Muscle of leg (tissue), 11 donors: ENCODE results near the gene ADTRP. TPM values are rescaled to one million over a fixed set of nuclear protein-coding genes. Genes with fewer than 3 reads are reported as not detected.

Experiments
- DNase-seq: peaks from one replicate; pipeline ENCODE4 v3.0.0; 2013
- H3K27ac ChIP-seq: one replicate; pipeline ENCODE4 v1.5.1; 2013; ENCODE audit warnings: mild to moderate bottlenecking, low read length, control low read depth
- H3K27me3 ChIP-seq: one replicate; pipeline ENCODE4 v1.6.1; 2013; ENCODE audit warnings: low read length; ENCODE audit not compliant: control insufficient read depth, insufficient read depth
- H3K36me3 ChIP-seq: one replicate; pipeline ENCODE4 v1.6.1; 2013; ENCODE audit warnings: low read length; ENCODE audit not compliant: control insufficient read depth, insufficient read depth
- H3K4me1 ChIP-seq: one replicate; pipeline ENCODE4 v1.6.1; 2013; ENCODE audit warnings: low read length; ENCODE audit not compliant: control insufficient read depth, insufficient read depth
- H3K4me3 ChIP-seq: one replicate; pipeline ENCODE4 v1.5.1; 2013; ENCODE audit warnings: low read length, control low read depth
- H3K9me3 ChIP-seq: replicated peaks from 2 replicates; pipeline ENCODE4 v1.6.1; 2013; ENCODE audit warnings: low read depth, low read length; ENCODE audit not compliant: control insufficient read depth
- WGBS: methylation state at CpG from one replicate; pipeline ENCODE4 v1.1.5; 2013; ENCODE audit warnings: missing lambda C conversion rate; ENCODE audit not compliant: insufficient coverage; 5-methylcytosine and 5-hydroxymethylcytosine counted together
- polyA plus RNA-seq, 8 donors: library from polyadenylated mRNA; unstranded; fragments of 120-200 nt; gene quantifications; one replicate each; pipeline versions ENCODE4 v1.2.1 to v1.2.3, GENCODE V29; 2013; ENCODE audit warnings: inconsistent platforms in 1 of 8, low replicate concordance in 1 of 8; ENCODE audit not compliant: insufficient read length in 8 of 8, insufficient read depth in 1 of 8
- total RNA-seq: library from RNA; stranded (reverse); fragments of 120-200 nt; gene quantifications from one replicate; pipeline ENCODE4 v1.2.4, GENCODE V29; 2013

Gene ADTRP
- total and polyA plus RNA-seq, 9 donors: 0.12 to 2.3 (median 0.71) TPM

DNA sequence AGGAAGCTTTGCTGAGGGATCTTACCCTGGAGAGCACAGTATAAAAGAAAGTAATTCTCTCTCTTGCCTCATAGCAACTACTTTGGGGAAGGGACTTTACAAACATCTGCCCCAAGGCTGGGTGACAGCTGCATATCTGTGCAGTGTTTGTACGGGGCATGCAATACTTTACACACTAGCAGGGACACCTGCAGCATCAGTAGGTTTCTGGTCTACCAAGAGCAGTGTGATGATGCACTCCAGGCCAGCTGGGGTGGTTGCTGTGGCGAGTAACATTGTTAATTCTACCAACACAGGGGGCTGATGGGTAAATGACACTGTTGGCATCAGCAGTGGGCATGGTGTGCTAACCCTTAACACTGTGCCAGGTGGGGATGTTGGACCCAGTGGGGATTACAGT lies 48.0 kb downstream of the ADTRP start:
- WGBS: 78% methylated on average over 1 of the region's 2 CpGs
- no peak overlapping the region for H3K4me3 ChIP-seq
- peaks cover 9% of the 10 kb centered on the region for H3K4me1 ChIP-seq
- no peak for DNase-seq
- H3K27ac ChIP-seq: no peak overlapping the region
- no peaks in the 10 kb centered on the region for H3K9me3 ChIP-seq
- no peaks in the 10 kb centered on the region for H3K36me3 ChIP-seq
- H3K27me3 ChIP-seq: no peaks in the 10 kb centered on the region

- no peaks in the 10 kb centered on the region for H3K9me3 ChIP-seq
- H3K27me3 ChIP-seq: no peaks in the 10 kb centered on the region
- no peak overlapping the region for H3K27ac ChIP-seq
- peaks cover 9% of the 10 kb centered on the region for H3K4me1 ChIP-seq
- no peak for DNase-seq
- no peak overlapping the region for H3K4me3 ChIP-seq
- H3K36me3 ChIP-seq: no peaks in the 10 kb centered on the region
- 85% methylated on average over 7 of the region's 8 CpGs for WGBS
Observed at GRCh38 chr6:11729076-11729475, 49.5 kb downstream of the ADTRP start.

DNA sequence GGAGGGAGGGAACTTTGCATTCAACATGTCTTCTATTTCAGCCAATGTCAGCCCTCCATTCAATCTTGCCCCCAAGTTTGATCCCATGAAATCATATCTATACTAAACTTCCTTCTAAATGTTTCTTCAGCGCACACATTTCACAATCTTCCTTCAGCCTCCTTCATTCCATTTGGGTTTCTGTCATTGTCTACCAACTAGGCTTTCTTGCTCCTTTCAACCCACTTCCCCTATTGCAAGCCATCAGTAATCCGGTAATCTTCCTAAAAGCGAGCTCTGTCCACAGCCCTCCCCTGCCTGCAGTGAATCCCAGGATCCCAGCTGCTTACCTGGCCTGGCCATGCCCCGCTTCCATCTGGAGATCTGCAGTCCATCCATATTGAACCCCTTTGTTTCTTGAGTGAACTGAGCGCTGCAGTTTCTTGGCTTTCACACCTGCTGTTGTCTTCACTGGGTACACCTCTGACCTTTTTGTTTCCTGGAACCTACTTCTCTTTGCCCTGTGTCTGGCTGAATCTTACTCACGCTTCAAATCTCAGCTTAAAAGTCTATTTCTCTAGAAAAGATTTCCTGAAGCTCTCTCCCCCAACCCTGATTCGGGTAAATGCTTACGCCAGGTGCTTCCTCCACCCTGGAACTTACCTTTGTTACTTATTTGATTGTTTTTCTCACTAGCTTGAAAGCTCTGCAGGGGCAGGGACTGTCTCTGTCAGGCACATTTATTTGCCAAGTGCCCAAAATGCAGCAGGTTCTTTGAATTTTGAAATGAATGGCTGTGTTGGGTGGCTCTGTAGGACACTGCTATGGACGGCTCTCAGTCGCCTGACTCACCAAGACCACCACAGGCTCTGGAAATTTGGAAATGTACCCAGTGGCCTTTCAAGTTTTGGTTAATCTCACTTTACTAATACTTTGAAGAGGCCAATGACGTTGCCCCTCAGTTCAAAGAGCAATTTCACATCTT lies 50.3 kb downstream of the ADTRP start:
- H3K27me3 ChIP-seq: no peaks in the 10 kb centered on the region
- no peaks in the 10 kb centered on the region for H3K36me3 ChIP-seq
- 73% methylated on average over 11 of the region's 11 CpGs for WGBS
- H3K4me1 ChIP-seq: peaks cover 9% of the 10 kb centered on the region
- H3K4me3 ChIP-seq: no peak overlapping the region
- no peak for DNase-seq
- no peak overlapping the region for H3K27ac ChIP-seq
- no peaks in the 10 kb centered on the region for H3K9me3 ChIP-seq

GRCh38 chr6:11727346-11727997 lies 51.1 kb downstream of the ADTRP start:
- peak; percentile 53 for DNase-seq
- Histone ChIP-seq H3K27me3 (no peaks in the 10 kb centered on the region), H3K4me1 (peaks cover 8% of the 10 kb centered on the region), H3K36me3 (no peaks in the 10 kb centered on the region), H3K27ac (no peak overlapping the region), H3K9me3 (no peaks in the 10 kb centered on the region), H3K4me3 (no peak overlapping the region)
- WGBS: 42% methylated on average over 2 of the region's 3 CpGs

GRCh38 chr6:11724286-11724685 lies 54.3 kb downstream of the ADTRP start:
- no peak overlapping the region for H3K27ac ChIP-seq
- no peaks in the 10 kb centered on the region for H3K27me3 ChIP-seq
- WGBS: 55% methylated on average over 1 of the region's 4 CpGs
- H3K9me3 ChIP-seq: no peaks in the 10 kb centered on the region
- H3K4me3 ChIP-seq: no peak overlapping the region
- no peak for DNase-seq
- H3K36me3 ChIP-seq: no peaks in the 10 kb centered on the region
- H3K4me1 ChIP-seq: no peaks in the 10 kb centered on the region

GRCh38 chr6:11722805-11723631 lies 55.6 kb downstream of the ADTRP start:
- no peaks in the 10 kb centered on the region for H3K4me1 ChIP-seq
- WGBS: 67% methylated on average over 4 of the region's 9 CpGs

DNA sequence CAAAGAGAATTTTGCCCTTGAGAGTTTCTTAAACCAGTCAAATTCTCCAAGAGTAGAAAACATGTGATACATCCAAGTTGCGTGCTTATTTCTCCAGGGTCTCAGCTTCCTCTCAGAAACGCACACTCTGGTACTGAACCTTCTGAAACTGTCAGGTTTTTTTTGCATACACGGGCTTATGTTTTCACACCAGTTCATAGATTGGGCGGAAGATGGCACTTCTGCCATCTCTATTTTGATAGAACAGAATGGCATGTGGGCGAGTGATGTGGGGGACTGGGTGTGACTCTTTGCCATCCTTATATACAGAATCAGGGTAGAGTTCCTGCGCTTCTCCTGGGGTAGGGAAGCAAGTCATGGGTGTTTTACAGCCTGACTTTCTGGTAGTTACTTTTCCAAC lies 56.4 kb downstream of the ADTRP start:
- 37% methylated on average over 4 of the region's 6 CpGs for WGBS
- Histone ChIP-seq H3K27ac (no peak overlapping the region), H3K36me3 (no peaks in the 10 kb centered on the region), H3K27me3 (no peaks in the 10 kb centered on the region), H3K9me3 (no peaks in the 10 kb centered on the region), H3K4me1 (no peaks in the 10 kb centered on the region), H3K4me3 (no peak overlapping the region)
- no peak for DNase-seq

More at GRCh38 chr6:11722805-11723631, 55.6 kb downstream of the ADTRP start:
- no peaks in the 10 kb centered on the region for H3K36me3 ChIP-seq
- no peak overlapping the region for H3K27ac ChIP-seq
- no peaks in the 10 kb centered on the region for H3K9me3 ChIP-seq
- H3K4me3 ChIP-seq: no peak overlapping the region
- no peaks in the 10 kb centered on the region for H3K27me3 ChIP-seq
- no peak for DNase-seq

DNA sequence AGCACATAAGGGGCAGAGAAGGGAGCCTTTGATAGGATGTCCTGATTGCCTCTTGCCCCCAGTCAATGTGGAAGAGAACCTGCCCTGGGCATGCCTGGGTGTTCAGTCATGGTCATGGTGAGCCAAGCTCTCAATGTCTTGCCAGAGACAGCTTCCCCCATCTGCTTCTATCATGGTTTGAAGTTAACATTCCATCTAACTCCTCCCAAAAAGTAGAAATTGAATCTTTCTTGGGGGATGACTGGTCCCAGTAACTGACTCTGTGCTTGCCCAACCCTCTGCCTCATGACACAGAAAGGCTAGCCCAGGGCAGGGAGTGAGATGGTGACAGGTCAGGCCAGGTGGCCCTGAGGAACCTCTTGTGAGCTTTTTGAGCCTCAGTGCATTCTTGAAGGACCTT lies 60.1 kb downstream of the ADTRP start:
- H3K4me1 ChIP-seq: no peaks in the 10 kb centered on the region
- H3K36me3 ChIP-seq: no peaks in the 10 kb centered on the region
- H3K9me3 ChIP-seq: no peaks in the 10 kb centered on the region
- H3K4me3 ChIP-seq: no peak overlapping the region
- no peak overlapping the region for H3K27ac ChIP-seq
- no peaks in the 10 kb centered on the region for H3K27me3 ChIP-seq
- DNase-seq: no peak

GRCh38 chr6:11718031-11718430 lies 60.6 kb downstream of the ADTRP start:
- WGBS: 89% methylated on average over 1 of the region's 1 CpG
- no peak overlapping the region for H3K4me3 ChIP-seq
- H3K36me3 ChIP-seq: no peaks in the 10 kb centered on the region

DNA sequence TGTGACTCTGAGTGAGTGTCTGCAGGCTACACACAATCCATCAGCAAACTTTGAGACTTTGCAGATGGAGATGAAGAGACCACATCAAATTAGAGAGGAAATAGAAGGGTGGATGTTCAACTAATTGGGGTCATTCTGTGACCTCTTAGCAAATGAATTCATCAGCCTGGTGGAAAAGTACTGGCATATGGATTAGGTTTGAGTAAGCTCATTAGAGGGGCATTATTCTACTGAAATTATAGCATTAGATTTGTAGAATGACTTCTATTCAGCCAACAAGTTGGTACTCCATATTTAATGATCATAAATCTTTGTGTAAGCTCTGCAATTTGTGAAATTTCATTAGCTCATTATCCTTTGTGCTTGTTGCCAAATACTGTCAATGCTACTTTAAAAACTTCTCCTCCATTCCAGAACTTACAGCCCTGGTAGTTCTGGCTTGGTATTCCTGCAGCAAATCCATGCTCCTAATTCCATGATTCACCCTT lies 63.8 kb downstream of the ADTRP start:
- H3K4me3 ChIP-seq: no peak overlapping the region
- peaks cover 26% of the 10 kb centered on the region for H3K4me1 ChIP-seq
- no peaks in the 10 kb centered on the region for H3K36me3 ChIP-seq
- no peaks in the 10 kb centered on the region for H3K27me3 ChIP-seq
- no peak for DNase-seq
- no peaks in the 10 kb centered on the region for H3K9me3 ChIP-seq
- no peak overlapping the region for H3K27ac ChIP-seq

More at GRCh38 chr6:11718031-11718430, 60.6 kb downstream of the ADTRP start:
- no peaks in the 10 kb centered on the region for H3K9me3 ChIP-seq
- H3K27ac ChIP-seq: no peak overlapping the region
- no peaks in the 10 kb centered on the region for H3K27me3 ChIP-seq
- DNase-seq: no peak
- peaks cover under 1% of the 10 kb centered on the region for H3K4me1 ChIP-seq
